ENCODE measurements around the gene FAM107A. TPM values are rescaled to one million over a fixed set of nuclear protein-coding genes. Genes with fewer than 3 reads are reported as not detected.

The FAM107A gene
- total and polyA plus RNA-seq, 2 of the 13 experiments (the other 11 are each of a cell fraction or from before 2014, with no cell fraction given): not detected

DNA sequence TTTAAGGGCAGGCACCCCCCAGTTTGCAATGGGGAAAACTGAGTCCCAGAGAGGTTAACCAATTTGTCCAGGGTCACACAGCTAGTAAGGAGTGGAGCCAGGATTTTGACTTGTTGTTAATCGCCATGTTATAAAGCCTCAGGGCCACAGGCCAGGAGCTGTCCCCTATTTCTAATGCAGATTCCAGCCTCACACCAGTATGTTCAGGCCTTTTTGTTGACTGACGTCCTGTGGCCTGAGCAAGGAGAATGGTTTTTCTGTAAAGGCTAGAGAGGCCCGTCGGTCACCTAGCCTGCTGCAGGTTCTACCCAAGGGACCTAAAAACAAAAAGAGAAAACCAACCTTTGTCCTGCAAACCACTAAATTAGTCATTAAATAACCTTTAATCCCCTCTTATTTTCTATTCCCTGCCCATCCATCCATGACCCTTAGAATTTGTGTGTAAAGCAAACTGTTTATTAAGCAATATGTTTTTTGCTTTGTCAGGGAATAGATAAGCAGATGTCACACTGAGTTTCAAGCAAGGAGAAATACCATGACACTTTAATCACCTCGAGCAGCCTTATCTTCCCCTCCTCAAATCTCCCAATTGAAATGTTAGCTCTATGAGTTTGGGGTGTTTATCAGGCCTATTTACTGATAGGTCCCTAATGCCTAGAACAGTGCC, 54.3 kb downstream of the FAM107A start (continued):
- TF ChIP-seq FOXP4 (CRISPR knock-in tag; IDR thresholded peaks at IDR 0.05): peak; percentile 94
- no peak for TF ChIP-seq CREB1 (IDR thresholded peaks at IDR 0.05)
- peak; percentile 43; the same call in 1 of the 2 replicates for TF ChIP-seq CREB1 (CRISPR knock-in tag; IDR thresholded peaks at IDR 0.05)
- 0 out of 2 replicates have a peak, but pooled peaks have one; percentile 34 for TF ChIP-seq NCOR1 (IDR thresholded peaks at IDR 0.05; ENCODE audit: borderline replicate concordance, low read length)
- TF ChIP-seq ZNF646 (CRISPR knock-in tag; IDR thresholded peaks at IDR 0.05): peak; percentile 55; the same call in 1 of the 2 replicates
- TF ChIP-seq, protein P1, sequence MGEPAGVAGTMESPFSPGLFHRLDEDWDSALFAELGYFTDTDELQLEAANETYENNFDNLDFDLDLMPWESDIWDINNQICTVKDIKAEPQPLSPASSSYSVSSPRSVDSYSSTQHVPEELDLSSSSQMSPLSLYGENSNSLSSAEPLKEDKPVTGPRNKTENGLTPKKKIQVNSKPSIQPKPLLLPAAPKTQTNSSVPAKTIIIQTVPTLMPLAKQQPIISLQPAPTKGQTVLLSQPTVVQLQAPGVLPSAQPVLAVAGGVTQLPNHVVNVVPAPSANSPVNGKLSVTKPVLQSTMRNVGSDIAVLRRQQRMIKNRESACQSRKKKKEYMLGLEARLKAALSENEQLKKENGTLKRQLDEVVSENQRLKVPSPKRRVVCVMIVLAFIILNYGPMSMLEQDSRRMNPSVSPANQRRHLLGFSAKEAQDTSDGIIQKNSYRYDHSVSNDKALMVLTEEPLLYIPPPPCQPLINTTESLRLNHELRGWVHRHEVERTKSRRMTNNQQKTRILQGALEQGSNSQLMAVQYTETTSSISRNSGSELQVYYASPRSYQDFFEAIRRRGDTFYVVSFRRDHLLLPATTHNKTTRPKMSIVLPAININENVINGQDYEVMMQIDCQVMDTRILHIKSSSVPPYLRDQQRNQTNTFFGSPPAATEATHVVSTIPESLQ (CRISPR knock-in tag; conservative IDR thresholded peaks at IDR 0.05): no peak
- peak; percentile 82 for TF ChIP-seq PAXIP1 (CRISPR knock-in tag; conservative IDR thresholded peaks at IDR 0.05)

Measured in HepG2 (cell line).